Transverse colon (tissue), 4 donors: ENCODE results near the gene RBM38. TPM values are rescaled to one million over a fixed set of nuclear protein-coding genes. Genes with fewer than 3 reads are reported as not detected.
A peak's percentile ranks its signal among the peaks of the same experiment; 100 is the strongest.

ENCODE experiments used
- DNase-seq: peaks from one replicate; pipeline ENCODE4 v3.0.0-alpha.2; 2019
- H3K27ac ChIP-seq, 4 donors: fragments of 200-600 bp; sonication (generic); 2 replicates each; pipeline ENCODE4 v1.5.1; 2016 to 2018; ENCODE audit warnings: inconsistent platforms in 4 of 4
- H3K27me3 ChIP-seq: fragments of 200-600 bp; sonication (generic); 2 replicates; pipeline ENCODE4 v1.5.1; 2017; ENCODE audit warnings: inconsistent platforms
- H3K36me3 ChIP-seq, 4 donors: fragments of 200-600 bp; sonication (generic); 2 replicates each; pipeline ENCODE4 v1.5.1; 2017 to 2019; ENCODE audit warnings: inconsistent platforms in 4 of 4
- H3K4me1 ChIP-seq, 4 donors: fragments of 200-600 bp; sonication (generic); 2 replicates each; pipeline ENCODE4 v1.5.1; 2017 to 2020; ENCODE audit warnings: inconsistent platforms in 4 of 4
- H3K4me3 ChIP-seq, 4 donors: fragments of 200-600 bp; sonication (generic); 1 replicate in 1 of 4; 2 replicates in 3 of 4; pipeline versions ENCODE4 v1.5.1 to v1.6.1; 2017 to 2019; ENCODE audit warnings: inconsistent platforms in 4 of 4
- H3K9me3 ChIP-seq, 2 donors: fragments of 200-600 bp; sonication (generic); 2 replicates each; pipeline ENCODE4 v1.5.1; 2017 to 2019; ENCODE audit warnings: inconsistent platforms in 2 of 2
- CTCF ChIP-seq, 5 experiments: fragments of 200-600 bp in 3 of 5; fragments of 450-650 bp in 2 of 5; sonication (generic) in 3 of 5; IDR thresholded peaks; 1 replicate in 2 of 5; 2 replicates in 3 of 5; pipeline ENCODE4 v1.5.1; 2016 to 2017; ENCODE audit warnings: antibody characterized with exemption in 5 of 5, inconsistent platforms in 3 of 5, mild to moderate bottlenecking in 2 of 5, moderate library complexity in 1 of 5
- EP300 ChIP-seq: sonication (generic); formaldehyde crosslinking; IDR thresholded peaks from one replicate; pipeline ENCODE4 v1.6.1; 2017; ENCODE audit warnings: antibody characterized with exemption, low read depth
- POLR2A ChIP-seq: fragments of 450-650 bp; IDR thresholded peaks from one replicate; pipeline ENCODE4 v1.6.1; 2016; ENCODE audit warnings: antibody characterized with exemption, mild to moderate bottlenecking, moderate library complexity
- POLR2AphosphoS5 ChIP-seq, 3 donors: sonication (generic); formaldehyde crosslinking; IDR thresholded peaks; one replicate each; pipeline ENCODE4 v1.6.1; 2016; ENCODE audit warnings: antibody characterized with exemption in 3 of 3
- WGBS, 2 donors: methylation state at CpG; one replicate each; pipeline ENCODE4 v1.1.5; 2018; ENCODE audit warnings: low coverage in 1 of 2; 5-methylcytosine and 5-hydroxymethylcytosine counted together
- in situ Hi-C, 4 donors: fragments of 200-750 bp; cut with MboI; loops; one replicate each; pipeline versions ENCODE4 v1.15.0 to v1.15.1; 2017; ENCODE audit warnings: low sequenced_read_pairs in 3 of 4, low pct_ligation_motif_present in 1 of 4, low pct_unique_long_range_greater_than_20kb in 1 of 4
- intact Hi-C: fragments of 100-400 bp; cut with DNase I; formaldehyde crosslinking; loops from one replicate; pipeline ENCODE4 v1.15.1; 2023; ENCODE audit warnings: low total_unique reads
- total RNA-seq, 4 donors: library from RNA; depleted of rRNA; stranded (reverse); fragments of >200 nt; gene quantifications; one replicate each; pipeline ENCODE4 v1.1.0, GENCODE V29; 2016

RBM38 gene
- total RNA-seq, 4 donors from 2014 or later, result 26.5 to 37.4 (median 30.4) TPM

- Histone ChIP-seq H3K9me3 (no peaks in the 10 kb centered on the region), H3K4me3 (no peak overlapping the region), H3K27ac (peak overlapping the region; percentile 30 to 53 (median 45)), H3K4me1 (peaks cover 20 to 32% (median 23%) of the 10 kb centered on the region in 4 donors), H3K36me3 (no peaks in the 10 kb centered on the region), H3K27me3 (no peaks in the 10 kb centered on the region)
- in situ Hi-C loops (no loop called here), intact Hi-C loops (no loop called here)
- TF ChIP-seq CTCF (IDR thresholded peaks at IDR 0.05), result no peak
- TF ChIP-seq POLR2AphosphoS5 (IDR thresholded peaks at IDR 0.05), result no peak
- TF ChIP-seq EP300, result no peak
- no peak for TF ChIP-seq POLR2A
- WGBS, 2 donors, result 25 to 41% methylated on average over 5 to 13 of the region's 13 CpGs
- DNase-seq, result peak; percentile 79
Observed at GRCh38 chr20:57432862-57433491, 41.8 kb downstream of the RBM38 start.

- H3K9me3 ChIP-seq, result no peaks in the 10 kb centered on the region
- H3K4me3 ChIP-seq, result no peak overlapping the region
- TF ChIP-seq EP300 (no peak), POLR2AphosphoS5 (IDR thresholded peaks at IDR 0.05) (no peak), CTCF (IDR thresholded peaks at IDR 0.05) (no peak), POLR2A (no peak)
- intact Hi-C loops (no loop called here), in situ Hi-C loops (no loop called here)
- 83 to 87% methylated on average over 2 to 14 of the region's 14 CpGs for WGBS, 2 donors
- DNase-seq, result no peak
- no peaks in the 10 kb centered on the region for H3K27me3 ChIP-seq
- H3K36me3 ChIP-seq, result no peaks in the 10 kb centered on the region
- peaks cover 20 to 39% (median 25%) of the 10 kb centered on the region in 4 donors for H3K4me1 ChIP-seq
- peak overlapping the region in 3 of 4 donors; percentile 30 to 53 (median 39) for H3K27ac ChIP-seq
Observed at GRCh38 chr20:57433657-57434389, 42.6 kb downstream of the RBM38 start.

GRCh38 chr20:57434390-57434700 is 43.1 kb downstream of the RBM38 start:
- Histone ChIP-seq H3K9me3 (no peaks in the 10 kb centered on the region), H3K4me1 (peaks cover 20 to 42% (median 26%) of the 10 kb centered on the region in 4 donors), H3K27me3 (no peaks in the 10 kb centered on the region), H3K27ac (no peak overlapping the region), H3K36me3 (no peaks in the 10 kb centered on the region), H3K4me3 (no peak overlapping the region)
- intact Hi-C loops, result no loop called here
- TF ChIP-seq EP300 (no peak), CTCF (IDR thresholded peaks at IDR 0.05) (no peak), POLR2AphosphoS5 (IDR thresholded peaks at IDR 0.05) (no peak), POLR2A (no peak)
- DNase-seq, result no peak
- in situ Hi-C loops, result no loop called here
- WGBS, 2 donors, result 87 to 96% methylated on average over 3 to 9 of the region's 9 CpGs

- 42 to 80% methylated on average over 2 to 10 of the region's 10 CpGs for WGBS, 2 donors
- Histone ChIP-seq H3K4me3 (no peak overlapping the region), H3K36me3 (no peaks in the 10 kb centered on the region), H3K4me1 (peaks cover 20 to 50% (median 33%) of the 10 kb centered on the region in 4 donors), H3K27ac (peak overlapping the region in 2 of 4 donors; percentile 3 to 86), H3K9me3 (no peaks in the 10 kb centered on the region), H3K27me3 (no peaks in the 10 kb centered on the region)
- no peak for DNase-seq
- TF ChIP-seq POLR2AphosphoS5 (IDR thresholded peaks at IDR 0.05), result no peak
- TF ChIP-seq EP300, result no peak
- TF ChIP-seq POLR2A, result no peak
- no peak for TF ChIP-seq CTCF (IDR thresholded peaks at IDR 0.05)
- intact Hi-C loops (no loop called here), in situ Hi-C loops (no loop called here)
Observed at GRCh38 chr20:57435105-57435497, 43.9 kb downstream of the RBM38 start.
